HEK293 (cell line): ENCODE data around the gene ENTREP3.

Source experiments
- CTCF ChIA-PET: fragments of 350-600 bp; formaldehyde crosslinking; extraction: SDS; loops from one replicate; lab custom pipeline; 2021; ENCODE audit warnings: antibody characterized with exemption; lab: Yijun Ruan, JAX
- POLR2A ChIA-PET: fragments of 300-600 bp; formaldehyde crosslinking; extraction: SDS; loops from one replicate; lab custom pipeline; 2020; ENCODE audit warnings: antibody characterized with exemption, inconsistent platforms; lab: Yijun Ruan, JAX
- H3K27ac ChIP-seq: fragments of 200-500 bp; sonication (Bioruptor generic); 2 replicates; pipeline ENCODE4 v1.5.1; 2014; ENCODE audit warnings: low read depth, low read length, control low read depth, inconsistent platforms; ENCODE audit errors: extremely low read depth
- H3K36me3 ChIP-seq, 2 experiments: fragments of 200-500 bp in 1 of 2; sonication (Bioruptor generic) in 1 of 2; 1 replicate in 1 of 2; 2 replicates in 1 of 2; pipeline ENCODE4 v1.5.1; 2014 to 2017; ENCODE audit warnings: inconsistent platforms in 2 of 2, low read length in 2 of 2; ENCODE audit not compliant: control insufficient read depth in 2 of 2, insufficient read depth in 1 of 2
- H3K4me1 ChIP-seq: fragments of 200-500 bp; sonication (Bioruptor generic); 2 replicates; pipeline ENCODE4 v1.5.1; 2014; ENCODE audit warnings: mild to moderate bottlenecking, low read length, inconsistent platforms; ENCODE audit not compliant: control insufficient read depth, insufficient read depth
- H3K4me3 ChIP-seq: 2 replicates; pipeline ENCODE4 v1.5.1; 2011; ENCODE audit warnings: low read depth, mild to moderate bottlenecking, control low read depth, low read length, moderate library complexity
- H3K9me3 ChIP-seq: fragments of 200-500 bp; sonication (Bioruptor generic); 2 replicates; pipeline ENCODE4 v1.5.1; 2014; ENCODE audit warnings: low read depth, low read length, inconsistent platforms; ENCODE audit not compliant: control insufficient read depth, insufficient read depth
- BCL11A ChIP-seq: fragments of 450-650 bp; formaldehyde crosslinking; IDR thresholded peaks from 2 replicates; pipeline ENCODE4 v1.5.1; 2016; ENCODE audit warnings: low read depth, missing biosample characterization, missing genetic modification characterization
- CTCF ChIP-seq: fragments of 450-650 bp; formaldehyde crosslinking; IDR thresholded peaks from 2 replicates; pipeline ENCODE4 v1.5.1; 2016; ENCODE audit warnings: missing biosample characterization, missing genetic modification characterization
- GLIS1 ChIP-seq: fragments of 450-650 bp; formaldehyde crosslinking; IDR thresholded peaks from 2 replicates; pipeline ENCODE4 v1.5.1; 2016; ENCODE audit warnings: missing biosample characterization, missing genetic modification characterization
- HIC1 ChIP-seq: fragments of 450-650 bp; formaldehyde crosslinking; IDR thresholded peaks from 2 replicates; pipeline ENCODE4 v1.5.1; 2016; ENCODE audit warnings: missing biosample characterization, missing genetic modification characterization
- INSM2 ChIP-seq: fragments of 450-650 bp; formaldehyde crosslinking; IDR thresholded peaks from 2 replicates; pipeline ENCODE4 v1.5.1; 2016; ENCODE audit warnings: missing biosample characterization, missing genetic modification characterization
- KLF9 ChIP-seq: fragments of 450-650 bp; formaldehyde crosslinking; IDR thresholded peaks from 2 replicates; pipeline ENCODE4 v1.5.1; 2016; ENCODE audit warnings: missing biosample characterization, missing genetic modification characterization, low read depth
- MZF1 ChIP-seq: fragments of 450-650 bp; formaldehyde crosslinking; IDR thresholded peaks from 2 replicates; pipeline ENCODE4 v1.5.1; 2017; ENCODE audit warnings: missing biosample characterization, missing genetic modification characterization, borderline replicate concordance
- REPIN1 ChIP-seq: fragments of 450-650 bp; formaldehyde crosslinking; IDR thresholded peaks from 2 replicates; pipeline ENCODE4 v1.5.1; 2017; ENCODE audit warnings: missing biosample characterization, missing genetic modification characterization, low read depth
- ZBTB10 ChIP-seq: fragments of 450-650 bp; formaldehyde crosslinking; IDR thresholded peaks from 2 replicates; pipeline ENCODE4 v1.5.1; 2016; ENCODE audit warnings: missing biosample characterization, missing genetic modification characterization
- ZBTB17 ChIP-seq: fragments of 450-650 bp; formaldehyde crosslinking; IDR thresholded peaks from 2 replicates; pipeline ENCODE4 v1.5.1; 2016; ENCODE audit warnings: missing biosample characterization, missing genetic modification characterization
- ZBTB20 ChIP-seq: fragments of 450-650 bp; formaldehyde crosslinking; IDR thresholded peaks from 2 replicates; pipeline ENCODE4 v1.5.1; 2016; ENCODE audit warnings: missing biosample characterization, missing genetic modification characterization
- ZFP69B ChIP-seq: fragments of 450-650 bp; formaldehyde crosslinking; IDR thresholded peaks from 2 replicates; pipeline ENCODE4 v1.5.1; 2016; ENCODE audit warnings: missing biosample characterization, missing genetic modification characterization
- ZNF221 ChIP-seq: fragments of 450-650 bp; formaldehyde crosslinking; IDR thresholded peaks from 2 replicates; pipeline ENCODE4 v1.5.1; 2017; ENCODE audit warnings: missing biosample characterization, missing genetic modification characterization, borderline replicate concordance
- ZNF341 ChIP-seq: fragments of 450-650 bp; formaldehyde crosslinking; IDR thresholded peaks from 2 replicates; pipeline ENCODE4; 2016; ENCODE audit warnings: low read depth, missing biosample characterization, missing genetic modification characterization
- ZNF350 ChIP-seq: fragments of 450-650 bp; formaldehyde crosslinking; IDR thresholded peaks from 2 replicates; pipeline ENCODE4 v1.5.0; 2017; ENCODE audit warnings: missing biosample characterization, mild to moderate bottlenecking, missing genetic modification characterization
- ZNF391 ChIP-seq: fragments of 450-650 bp; formaldehyde crosslinking; IDR thresholded peaks from 2 replicates; pipeline ENCODE4 v1.5.1; 2016; ENCODE audit warnings: low read depth, missing biosample characterization, missing genetic modification characterization, borderline replicate concordance
- ZNF416 ChIP-seq: fragments of 450-650 bp; formaldehyde crosslinking; IDR thresholded peaks from 2 replicates; pipeline ENCODE4 v1.5.1; 2016; ENCODE audit warnings: missing biosample characterization, missing genetic modification characterization
- ZNF623 ChIP-seq: fragments of 450-650 bp; formaldehyde crosslinking; IDR thresholded peaks from 2 replicates; pipeline ENCODE4 v1.5.1; 2016; ENCODE audit warnings: missing biosample characterization, missing genetic modification characterization
- ZNF645 ChIP-seq: fragments of 450-650 bp; formaldehyde crosslinking; IDR thresholded peaks from 2 replicates; pipeline ENCODE4; 2016; ENCODE audit warnings: missing biosample characterization, missing genetic modification characterization
- ZNF660 ChIP-seq: fragments of 450-650 bp; IDR thresholded peaks from 2 replicates; pipeline ENCODE4 v1.5.1; 2018; ENCODE audit warnings: missing biosample characterization, mild to moderate bottlenecking, missing genetic modification characterization
- ZNF677 ChIP-seq: fragments of 450-650 bp; IDR thresholded peaks from 2 replicates; pipeline ENCODE4 v1.5.0; 2018; ENCODE audit warnings: missing biosample characterization, mild to moderate bottlenecking, missing genetic modification characterization, moderate library complexity
- ZNF704 ChIP-seq: fragments of 450-650 bp; formaldehyde crosslinking; IDR thresholded peaks from 2 replicates; pipeline ENCODE4 v1.5.1; 2016; ENCODE audit warnings: missing biosample characterization, missing genetic modification characterization
- TF ChIP-seq, protein P1 (sequence below): fragments of 450-650 bp; formaldehyde crosslinking; IDR thresholded peaks from 2 replicates; pipeline ENCODE4 v1.5.1; 2016; ENCODE audit warnings: missing biosample characterization, missing genetic modification characterization, borderline replicate concordance

Gene ENTREP3

DNA sequence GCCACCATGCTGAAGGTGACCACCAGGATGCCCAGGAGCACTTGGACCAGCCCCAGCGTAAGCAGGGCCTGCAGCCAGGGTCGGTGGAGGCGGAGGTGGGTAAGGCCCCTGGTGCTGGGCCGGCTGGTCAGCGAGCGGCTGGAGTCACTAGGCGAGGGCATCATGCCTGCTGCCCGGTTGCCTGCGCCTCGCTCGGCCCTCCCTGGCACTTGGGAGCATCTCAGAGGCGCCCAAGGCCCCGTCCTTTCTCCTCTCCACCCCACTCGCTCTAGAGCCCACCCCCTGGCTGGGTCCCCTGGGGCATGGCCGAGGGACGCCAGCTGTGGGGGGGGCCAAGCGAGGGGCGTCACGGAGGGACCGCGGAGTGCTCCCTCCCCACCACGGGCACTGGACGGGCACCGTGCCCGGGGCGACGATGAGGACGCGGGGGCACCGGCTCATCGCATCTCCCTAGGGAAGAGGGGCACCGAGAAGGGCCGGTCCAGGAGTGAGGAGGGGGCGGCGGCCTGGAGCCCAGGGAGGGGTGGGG lies 505 bp downstream of the ENTREP3 start (continued):
- no peak for TF ChIP-seq ZNF645 (tag by site-specific recombination)
- no peak for TF ChIP-seq ZNF677 (tag by site-specific recombination)
- no peak for TF ChIP-seq MZF1 (tag by site-specific recombination)
- no peak for TF ChIP-seq REPIN1
- peak; percentile 82 for TF ChIP-seq GLIS1
- TF ChIP-seq ZNF350 (tag by site-specific recombination) = no peak
- no peak for TF ChIP-seq ZNF704 (tag by site-specific recombination)
- TF ChIP-seq ZNF623 (tag by site-specific recombination) = no peak
- no peak for TF ChIP-seq ZNF416 (tag by site-specific recombination)
- peak; percentile 42; the same call in 1 of the 2 replicates for TF ChIP-seq ZFP69B

DNA sequence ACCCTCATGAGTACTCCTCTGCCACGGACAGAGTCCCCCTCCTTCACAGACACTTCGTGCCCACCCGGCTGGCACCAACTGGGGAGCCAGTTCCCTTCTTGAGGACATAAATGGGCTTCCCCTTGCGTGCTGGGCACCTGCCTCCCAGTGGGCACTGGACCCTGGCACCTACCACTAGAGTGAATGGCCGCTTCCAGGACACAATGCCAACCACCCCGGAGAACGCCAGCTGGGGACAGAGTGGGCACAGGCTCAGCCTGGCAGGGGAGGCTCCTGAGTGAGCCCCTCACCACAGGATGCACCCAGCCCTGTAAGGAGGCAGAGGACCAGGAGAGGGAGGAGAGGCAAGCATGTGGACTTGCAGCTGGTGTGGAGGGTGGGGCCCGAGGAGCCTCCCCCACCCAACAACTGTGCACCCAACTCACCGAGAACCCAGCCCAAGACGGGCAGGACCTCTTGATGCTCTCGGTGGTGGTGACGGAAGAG lies 1.0 kb downstream of the ENTREP3 start:
- Histone ChIP-seq H3K27ac (peak overlapping the region; percentile 72; the same call in 1 of the 2 replicates), H3K36me3 (peaks cover 6 to 54% of the 10 kb centered on the region in 2 experiments; a peak in 2 of 3 replicates), H3K9me3 (no peaks in the 10 kb centered on the region), H3K4me3 (peak overlapping the region; percentile 73), H3K4me1 (no peaks in the 10 kb centered on the region)
- ChIA-PET CTCF (interaction anchor here (1.2 kb wide), 1 partner anchor 12 kb away, joined by 3 read pairs; no protein-coding TSS in a partner anchor), POLR2A (interaction anchor here (0.9 to 3.7 kb wide), 5 partner anchors 10 to 61 kb away, joined by 3 to 28 read pairs (median 3); partner anchors contain the start of genes CLK2 and FDPS)
- TF ChIP-seq KLF9 (tag by site-specific recombination) = peak; percentile 23; the same call in 1 of the 2 replicates
- TF ChIP-seq ZNF391 = no peak
- no peak for TF ChIP-seq BCL11A
- TF ChIP-seq ZNF341 (tag by site-specific recombination) = peak; percentile 96
- TF ChIP-seq ZNF221 = no peak
- peak; percentile 7; the same call in 1 of the 2 replicates for TF ChIP-seq ZBTB17 (tag by site-specific recombination)
- TF ChIP-seq ZBTB20 (tag by site-specific recombination) = peak; percentile 9; the same call in 1 of the 2 replicates
- TF ChIP-seq, protein P1, sequence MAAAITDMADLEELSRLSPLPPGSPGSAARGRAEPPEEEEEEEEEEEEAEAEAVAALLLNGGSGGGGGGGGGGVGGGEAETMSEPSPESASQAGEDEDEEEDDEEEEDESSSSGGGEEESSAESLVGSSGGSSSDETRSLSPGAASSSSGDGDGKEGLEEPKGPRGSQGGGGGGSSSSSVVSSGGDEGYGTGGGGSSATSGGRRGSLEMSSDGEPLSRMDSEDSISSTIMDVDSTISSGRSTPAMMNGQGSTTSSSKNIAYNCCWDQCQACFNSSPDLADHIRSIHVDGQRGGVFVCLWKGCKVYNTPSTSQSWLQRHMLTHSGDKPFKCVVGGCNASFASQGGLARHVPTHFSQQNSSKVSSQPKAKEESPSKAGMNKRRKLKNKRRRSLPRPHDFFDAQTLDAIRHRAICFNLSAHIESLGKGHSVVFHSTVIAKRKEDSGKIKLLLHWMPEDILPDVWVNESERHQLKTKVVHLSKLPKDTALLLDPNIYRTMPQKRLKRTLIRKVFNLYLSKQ (tag by site-specific recombination) = no peak
- TF ChIP-seq ZBTB10 (tag by site-specific recombination) = no peak
- no peak for TF ChIP-seq INSM2 (tag by site-specific recombination)
- TF ChIP-seq ZNF660 (tag by site-specific recombination) = no peak
- TF ChIP-seq HIC1 (tag by site-specific recombination) = peak; percentile 85
- no peak; the same call in 1 of the 2 replicates for TF ChIP-seq CTCF
